HCT116 (cell line): ENCODE measurements around the gene ITSN1. TPM values are rescaled to one million over a fixed set of nuclear protein-coding genes. Genes with fewer than 3 reads are reported as not detected.

ENCODE experiments used
- ATAC-seq: fragments of 200-7000 bp; cut with Tn5 transposase; 2 replicates; pipeline ENCODE4 v1.9.1; 2020; ENCODE audit warnings: mild to moderate bottlenecking, moderate library complexity
- BruUV-seq: library from RNA; stranded (reverse); fragments of 400-500 nt; replicated peaks from 2 replicates; lab custom pipeline; 2021; lab: Mats Ljungman, UMichigan
- CTCF ChIA-PET: fragments of 300-600 bp; sonication (Branson Sonifier 250); formaldehyde crosslinking; loops from one replicate; lab custom pipeline; 2021; ENCODE audit warnings: antibody characterized with exemption; lab: Charles Lee
- POLR2A ChIA-PET: fragments of 300-600, 350-600 bp; sonication (Branson Sonifier 250); formaldehyde crosslinking; loops from one replicate; lab custom pipeline; 2021; ENCODE audit warnings: antibody characterized with exemption; lab: Charles Lee
- RAD21 ChIA-PET, 2 experiments: fragments of 300-600 bp; sonication (Branson Sonifier 250); formaldehyde crosslinking; loops; one replicate each; lab custom pipeline; 2023; ENCODE audit warnings: low total read pairs in 2 of 2; ENCODE audit not compliant: uncharacterized antibody in 2 of 2, unreplicated experiment in 2 of 2, low non-redundant PET in 1 of 2; lab: Charles Lee
- DNase-seq: peaks from one replicate; pipeline ENCODE4 v3.0.0-alpha.2; 2010; ENCODE audit warnings: low read depth, low spot score
- H2AFZ ChIP-seq: fragments of 200-600 bp; shearing (Covaris generic), sonication (generic); 2 replicates; pipeline ENCODE4 v1.6.1; 2017; ENCODE audit warnings: low read depth, mixed run types, mixed read lengths, antibody characterized with exemption, low read length; ENCODE audit not compliant: poor library complexity, severe bottlenecking
- H3K27ac ChIP-seq: 2 replicates; pipeline ENCODE4 v1.5.1; 2012; ENCODE audit warnings: low read depth, low read length
- H3K27me3 ChIP-seq: fragments of 200-600 bp; sonication (generic); 2 replicates; pipeline ENCODE4 v1.6.1; 2016; ENCODE audit warnings: mixed run types, low read length, mixed read lengths; ENCODE audit not compliant: insufficient read depth
- H3K36me3 ChIP-seq, 2 experiments: fragments of 200-500 bp in 1 of 2; fragments of 200-600 bp in 1 of 2; sonication (Bioruptor generic) in 1 of 2; sonication (generic) in 1 of 2; 2 replicates each; pipeline versions ENCODE4 v1.5.1 to v1.6.1; 2014 to 2016; ENCODE audit warnings: low read length in 2 of 2, inconsistent platforms in 1 of 2, mixed read lengths in 1 of 2, mixed run types in 1 of 2; ENCODE audit not compliant: insufficient read depth in 2 of 2, control insufficient read depth in 1 of 2
- H3K4me1 ChIP-seq, 2 experiments: fragments of 200-600 bp in 1 of 2; sonication (generic) in 1 of 2; 2 replicates each; pipeline versions ENCODE4 v1.5.1 to v1.6.1; 2012 to 2017; ENCODE audit warnings: low read length in 2 of 2, inconsistent platforms in 1 of 2, mild to moderate bottlenecking in 1 of 2, mixed read lengths in 1 of 2, mixed run types in 1 of 2, moderate library complexity in 1 of 2; ENCODE audit not compliant: insufficient read depth in 2 of 2, control insufficient read depth in 1 of 2
- H3K4me2 ChIP-seq: fragments of 200-600 bp; sonication (generic); 2 replicates; pipeline ENCODE4 v1.6.1; 2017; ENCODE audit warnings: mixed run types, low read length, mixed read lengths
- H3K4me3 ChIP-seq, 2 experiments: fragments of 200-600 bp in 1 of 2; sonication (generic) in 1 of 2; replicated peaks in 1 of 2; 2 replicates each; pipeline ENCODE4 v1.5.1; 2011 to 2016; ENCODE audit warnings: low read length in 2 of 2, control low read depth in 1 of 2, low read depth in 1 of 2, mild to moderate bottlenecking in 1 of 2, mixed read lengths in 1 of 2, mixed run types in 1 of 2
- H3K79me2 ChIP-seq: fragments of 200-600 bp; sonication (generic); 2 replicates; pipeline ENCODE4 v1.6.1; 2017; ENCODE audit warnings: mild to moderate bottlenecking, mixed run types, low read length, moderate library complexity, mixed read lengths; ENCODE audit not compliant: insufficient read depth
- H3K9ac ChIP-seq: fragments of 200-600 bp; sonication (generic); 2 replicates; pipeline ENCODE4 v1.6.1; 2016; ENCODE audit warnings: low read length, mixed read lengths
- H3K9me2 ChIP-seq: fragments of 200-600 bp; sonication (generic), shearing (Covaris generic); 2 replicates; pipeline ENCODE4 v1.6.1; 2017; ENCODE audit warnings: mixed run types, mild to moderate bottlenecking, moderate library complexity; ENCODE audit not compliant: insufficient read depth
- H3K9me3 ChIP-seq, 2 experiments: fragments of 200-500 bp in 1 of 2; fragments of 200-600 bp in 1 of 2; sonication (Bioruptor generic) in 1 of 2; sonication (generic) in 1 of 2; 2 replicates each; pipeline ENCODE4 v1.6.1; 2014 to 2017; ENCODE audit warnings: low read length in 2 of 2, mixed read lengths in 2 of 2, inconsistent platforms in 1 of 2, low read depth in 1 of 2, mild to moderate bottlenecking in 1 of 2, mixed run types in 1 of 2, moderate library complexity in 1 of 2; ENCODE audit not compliant: control insufficient read depth in 1 of 2, insufficient read depth in 1 of 2
- H4K20me1 ChIP-seq: fragments of 200-600 bp; sonication (generic), shearing (Covaris generic); 2 replicates; pipeline ENCODE4 v1.6.1; 2017; ENCODE audit warnings: mixed run types, mild to moderate bottlenecking, moderate library complexity; ENCODE audit not compliant: insufficient read depth
- ATF3 ChIP-seq: IDR thresholded peaks from 2 replicates; pipeline ENCODE4 v1.6.1; 2012
- CBX3 ChIP-seq: IDR thresholded peaks from 2 replicates; pipeline ENCODE4 v1.6.1; 2012; ENCODE audit warnings: low read depth
- CTCF ChIP-seq, 3 experiments: fragments of 200-600 bp in 1 of 3; sonication (generic) in 1 of 3; IDR thresholded peaks in 2 of 3; conservative IDR thresholded peaks in 1 of 3; 2 replicates each; pipeline ENCODE4 v1.5.1; 2012 to 2017; ENCODE audit warnings: low read depth in 2 of 3, low read length in 2 of 3, antibody characterized with exemption in 1 of 3, borderline replicate concordance in 1 of 3, control low read depth in 1 of 3, mild to moderate bottlenecking in 1 of 3, mixed read lengths in 1 of 3, mixed run types in 1 of 3, moderate library complexity in 1 of 3; ENCODE audit not compliant: insufficient read depth in 1 of 3
- ELF1 ChIP-seq: IDR thresholded peaks from 2 replicates; pipeline ENCODE4 v1.6.1; 2012; ENCODE audit warnings: low read depth, borderline replicate concordance
- EZH2 ChIP-seq: fragments of 200-600 bp; sonication (generic); IDR thresholded peaks from 2 replicates; pipeline ENCODE4 v1.6.1; 2017; ENCODE audit warnings: antibody characterized with exemption, mixed run types
- EZH2phosphoT487 ChIP-seq: fragments of 200-600 bp; IDR thresholded peaks from 2 replicates; pipeline ENCODE4 v1.6.1; 2018; ENCODE audit warnings: antibody characterized with exemption, borderline replicate concordance
- FOSL1 ChIP-seq: IDR thresholded peaks from 2 replicates; pipeline ENCODE4 v1.6.1; 2012; ENCODE audit warnings: low read depth
- MAX ChIP-seq: IDR thresholded peaks from 2 replicates; pipeline ENCODE4 v1.6.1; 2012
- POLR2AphosphoS5 ChIP-seq: IDR thresholded peaks from 2 replicates; pipeline ENCODE4 v1.6.1; 2011; ENCODE audit warnings: mild to moderate bottlenecking, low read depth, low read length, moderate library complexity
- RAD21 ChIP-seq: IDR thresholded peaks from 2 replicates; pipeline ENCODE4 v1.6.1; 2012; ENCODE audit warnings: low read depth, mild to moderate bottlenecking
- SP1 ChIP-seq: IDR thresholded peaks from 2 replicates; pipeline ENCODE4 v1.6.1; 2012; ENCODE audit warnings: low read depth
- YY1 ChIP-seq: IDR thresholded peaks from 2 replicates; pipeline ENCODE4 v1.6.1; 2011; ENCODE audit warnings: low read length, low read depth, moderate library complexity, mild to moderate bottlenecking; ENCODE audit not compliant: insufficient replicate concordance; ENCODE audit errors: extremely low read depth
- ZBTB33 ChIP-seq: IDR thresholded peaks from 2 replicates; pipeline ENCODE4 v1.6.1; 2011; ENCODE audit warnings: mild to moderate bottlenecking, low read length, moderate library complexity; ENCODE audit not compliant: insufficient replicate concordance; ENCODE audit errors: extremely low read depth
- ZNF274 ChIP-seq: fragments of 200-500 bp; sonication (Bioruptor generic); IDR thresholded peaks from 2 replicates; pipeline ENCODE4 v1.6.1; 2014; ENCODE audit warnings: mild to moderate bottlenecking, low read depth, low read length, inconsistent platforms
- intact Hi-C: fragments of 100-400 bp; cut with micrococcal nuclease; formaldehyde crosslinking; loops from 2 replicates; pipeline ENCODE4 v1.10.0; 2022
- total RNA-seq: library from RNA; stranded (reverse); gene quantifications from one replicate; pipeline ENCODE4 v1.2.1, GENCODE V29; 2021; ENCODE audit not compliant: unreplicated experiment

ITSN1 gene
- total RNA-seq, 1 experiment from 2014 or later = 25.8 TPM

- no peak overlapping the region for H2AFZ ChIP-seq
- H3K36me3 ChIP-seq = no peaks in the 10 kb centered on the region
- no peak for ATAC-seq
- ChIA-PET CTCF (no interaction called here), POLR2A (no interaction called here), RAD21 (no interaction called here)
- H3K27ac ChIP-seq = no peak overlapping the region
- intact Hi-C loops = no loop called here
- no peak for DNase-seq
- H3K4me2 ChIP-seq = no peak overlapping the region
- no TSS peak for BruUV-seq
- H3K9me3 ChIP-seq = no peaks in the 10 kb centered on the region
- no peak for TF ChIP-seq CBX3
- no peak for TF ChIP-seq EZH2
- no peak for TF ChIP-seq ATF3
- TF ChIP-seq SP1 = no peak
- no peak for TF ChIP-seq RAD21
- TF ChIP-seq MAX = no peak
- TF ChIP-seq YY1 = no peak
- TF ChIP-seq CTCF (IDR thresholded peaks at IDR 0.05 in 2 of 3, conservative IDR thresholded peaks at IDR 0.05 in 1 of 3; ENCODE audit: borderline replicate concordance in 1 of 3, insufficient read depth in 1 of 3, low read depth in 2 of 3, low read length in 2 of 3) = no peak
- no peak for TF ChIP-seq ZBTB33
- no peak for TF ChIP-seq POLR2AphosphoS5
- TF ChIP-seq FOSL1 = no peak
- TF ChIP-seq ELF1 = no peak
- no peak for TF ChIP-seq ZNF274
- no peak for TF ChIP-seq EZH2phosphoT487
- no peak overlapping the region for H3K9ac ChIP-seq
- no peak overlapping the region for H3K4me3 ChIP-seq
- peaks cover 7 to 8% of the 10 kb centered on the region in 2 experiments for H3K4me1 ChIP-seq
- H4K20me1 ChIP-seq = no peaks in the 10 kb centered on the region
- no peaks in the 10 kb centered on the region for H3K79me2 ChIP-seq
- no peaks in the 10 kb centered on the region for H3K9me2 ChIP-seq
- H3K27me3 ChIP-seq = no peaks in the 10 kb centered on the region
These were observed 203.8 kb downstream of the ITSN1 start for GRCh38 chr21:33846141-33846540.
